ENCODE measurements around the gene NOS1.
"Not testable (repeated sequence)": the region's sequence is repeated elsewhere in the genome, so short reads cannot be mapped to it uniquely, and the experiment has no call there.

The NOS1 gene

DNA sequence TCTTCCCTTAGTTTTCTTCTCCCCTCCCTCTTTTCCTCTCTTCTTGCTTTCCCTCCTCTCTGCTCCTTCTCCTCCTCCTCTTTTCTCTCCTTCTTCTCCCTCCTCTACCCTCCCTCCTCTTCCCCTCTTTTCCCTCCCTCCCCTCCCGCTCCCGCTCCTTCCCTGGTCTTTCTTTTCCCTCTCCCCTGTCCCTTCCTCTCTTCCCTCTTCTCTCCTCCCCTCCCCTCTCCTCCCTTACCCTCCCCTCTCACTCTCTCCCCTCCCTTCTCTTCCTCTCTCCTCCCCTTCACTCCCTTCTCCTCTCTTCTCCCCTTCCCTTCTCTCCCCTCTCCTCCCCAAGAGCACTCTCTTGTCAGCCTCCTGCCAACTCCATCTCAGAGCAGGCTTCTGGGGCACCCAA lies 153.8 kb downstream of the NOS1 start (continued):
- TF ChIP-seq TOX (CRISPR knock-in tag; IDR thresholded peaks at IDR 0.05; ENCODE audit: borderline replicate concordance): no peak
- TF ChIP-seq ESRRG (CRISPR knock-in tag; IDR thresholded peaks at IDR 0.05): no peak
- no peak for TF ChIP-seq OSR1 (CRISPR knock-in tag; IDR thresholded peaks at IDR 0.05)
- no peak for TF ChIP-seq TCF4 (CRISPR knock-in tag; IDR thresholded peaks at IDR 0.05; ENCODE audit: borderline replicate concordance)

DNA sequence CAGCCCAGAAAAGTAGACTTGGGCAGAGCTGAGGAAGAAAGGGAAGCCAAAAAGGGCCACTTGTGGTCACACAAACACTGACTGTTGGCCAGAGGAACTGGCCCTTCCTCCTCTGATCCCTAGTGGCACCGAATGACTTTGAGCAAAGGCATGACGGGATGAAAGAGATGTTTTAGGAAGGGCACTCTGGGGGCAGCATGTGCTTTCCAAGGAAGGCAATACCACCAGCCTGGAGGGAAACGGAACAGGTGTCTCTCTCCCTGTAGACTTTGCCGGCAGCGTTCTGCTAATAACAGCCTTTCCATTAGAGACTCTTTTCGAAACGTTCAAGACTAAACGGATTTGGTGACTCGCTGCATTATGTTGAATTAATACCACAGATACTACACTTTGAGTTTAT lies 158.9 kb downstream of the NOS1 start:
- TF ChIP-seq PPARA (CRISPR knock-in tag; IDR thresholded peaks at IDR 0.05; ENCODE audit: borderline replicate concordance) (no peak), OSR1 (CRISPR knock-in tag; IDR thresholded peaks at IDR 0.05) (no peak), ZFP3 (CRISPR knock-in tag; IDR thresholded peaks at IDR 0.05) (no peak)
- ATAC-seq: no peak

DNA sequence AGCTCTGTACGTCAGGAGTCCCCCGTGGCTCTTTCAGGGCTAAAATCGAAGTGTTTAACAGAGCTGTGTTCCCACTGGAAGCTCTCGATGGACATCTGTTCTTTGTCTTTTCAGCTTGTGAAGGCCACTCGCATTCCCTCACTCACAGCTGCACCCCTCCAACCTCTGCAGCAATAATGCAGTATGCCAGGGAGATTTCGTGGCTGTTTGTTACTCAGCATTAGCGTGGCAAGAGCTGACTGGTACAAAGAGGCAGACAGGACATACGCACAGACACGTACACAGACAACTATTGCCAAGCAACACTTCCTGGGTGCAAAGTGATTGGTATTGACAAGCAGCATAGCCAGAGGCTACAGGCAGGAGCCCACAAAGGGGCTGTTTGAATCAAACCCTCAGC lies 159.4 kb downstream of the NOS1 start:
- TF ChIP-seq, protein P1, sequence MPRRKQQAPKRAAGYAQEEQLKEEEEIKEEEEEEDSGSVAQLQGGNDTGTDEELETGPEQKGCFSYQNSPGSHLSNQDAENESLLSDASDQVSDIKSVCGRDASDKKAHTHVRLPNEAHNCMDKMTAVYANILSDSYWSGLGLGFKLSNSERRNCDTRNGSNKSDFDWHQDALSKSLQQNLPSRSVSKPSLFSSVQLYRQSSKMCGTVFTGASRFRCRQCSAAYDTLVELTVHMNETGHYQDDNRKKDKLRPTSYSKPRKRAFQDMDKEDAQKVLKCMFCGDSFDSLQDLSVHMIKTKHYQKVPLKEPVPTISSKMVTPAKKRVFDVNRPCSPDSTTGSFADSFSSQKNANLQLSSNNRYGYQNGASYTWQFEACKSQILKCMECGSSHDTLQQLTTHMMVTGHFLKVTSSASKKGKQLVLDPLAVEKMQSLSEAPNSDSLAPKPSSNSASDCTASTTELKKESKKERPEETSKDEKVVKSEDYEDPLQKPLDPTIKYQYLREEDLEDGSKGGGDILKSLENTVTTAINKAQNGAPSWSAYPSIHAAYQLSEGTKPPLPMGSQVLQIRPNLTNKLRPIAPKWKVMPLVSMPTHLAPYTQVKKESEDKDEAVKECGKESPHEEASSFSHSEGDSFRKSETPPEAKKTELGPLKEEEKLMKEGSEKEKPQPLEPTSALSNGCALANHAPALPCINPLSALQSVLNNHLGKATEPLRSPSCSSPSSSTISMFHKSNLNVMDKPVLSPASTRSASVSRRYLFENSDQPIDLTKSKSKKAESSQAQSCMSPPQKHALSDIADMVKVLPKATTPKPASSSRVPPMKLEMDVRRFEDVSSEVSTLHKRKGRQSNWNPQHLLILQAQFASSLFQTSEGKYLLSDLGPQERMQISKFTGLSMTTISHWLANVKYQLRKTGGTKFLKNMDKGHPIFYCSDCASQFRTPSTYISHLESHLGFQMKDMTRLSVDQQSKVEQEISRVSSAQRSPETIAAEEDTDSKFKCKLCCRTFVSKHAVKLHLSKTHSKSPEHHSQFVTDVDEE (CRISPR knock-in tag; IDR thresholded peaks at IDR 0.05): no peak
- TF ChIP-seq ZC3H10 (CRISPR knock-in tag; IDR thresholded peaks at IDR 0.05) (no peak), GLIS3 (CRISPR knock-in tag; IDR thresholded peaks at IDR 0.05) (no peak), SNAI2 (CRISPR knock-in tag; IDR thresholded peaks at IDR 0.05) (no peak), CSDC2 (CRISPR knock-in tag; IDR thresholded peaks at IDR 0.05) (no peak), ISL1 (CRISPR knock-in tag; IDR thresholded peaks at IDR 0.05) (no peak), ZNF565 (CRISPR knock-in tag; conservative IDR thresholded peaks at IDR 0.05; ENCODE audit: low read depth) (no peak), OSR1 (CRISPR knock-in tag; IDR thresholded peaks at IDR 0.05) (no peak), ZFP3 (CRISPR knock-in tag; IDR thresholded peaks at IDR 0.05) (no peak), TOX (CRISPR knock-in tag; IDR thresholded peaks at IDR 0.05; ENCODE audit: borderline replicate concordance) (no peak)
- TF ChIP-seq, protein P2, sequence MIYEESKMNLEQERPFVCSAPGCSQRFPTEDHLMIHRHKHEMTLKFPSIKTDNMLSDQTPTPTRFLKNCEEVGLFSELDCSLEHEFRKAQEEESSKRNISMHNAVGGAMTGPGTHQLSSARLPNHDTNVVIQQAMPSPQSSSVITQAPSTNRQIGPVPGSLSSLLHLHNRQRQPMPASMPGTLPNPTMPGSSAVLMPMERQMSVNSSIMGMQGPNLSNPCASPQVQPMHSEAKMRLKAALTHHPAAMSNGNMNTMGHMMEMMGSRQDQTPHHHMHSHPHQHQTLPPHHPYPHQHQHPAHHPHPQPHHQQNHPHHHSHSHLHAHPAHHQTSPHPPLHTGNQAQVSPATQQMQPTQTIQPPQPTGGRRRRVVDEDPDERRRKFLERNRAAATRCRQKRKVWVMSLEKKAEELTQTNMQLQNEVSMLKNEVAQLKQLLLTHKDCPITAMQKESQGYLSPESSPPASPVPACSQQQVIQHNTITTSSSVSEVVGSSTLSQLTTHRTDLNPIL (CRISPR knock-in tag; IDR thresholded peaks at IDR 0.05; ENCODE audit: low read depth): no peak
- TF ChIP-seq, protein P3, sequence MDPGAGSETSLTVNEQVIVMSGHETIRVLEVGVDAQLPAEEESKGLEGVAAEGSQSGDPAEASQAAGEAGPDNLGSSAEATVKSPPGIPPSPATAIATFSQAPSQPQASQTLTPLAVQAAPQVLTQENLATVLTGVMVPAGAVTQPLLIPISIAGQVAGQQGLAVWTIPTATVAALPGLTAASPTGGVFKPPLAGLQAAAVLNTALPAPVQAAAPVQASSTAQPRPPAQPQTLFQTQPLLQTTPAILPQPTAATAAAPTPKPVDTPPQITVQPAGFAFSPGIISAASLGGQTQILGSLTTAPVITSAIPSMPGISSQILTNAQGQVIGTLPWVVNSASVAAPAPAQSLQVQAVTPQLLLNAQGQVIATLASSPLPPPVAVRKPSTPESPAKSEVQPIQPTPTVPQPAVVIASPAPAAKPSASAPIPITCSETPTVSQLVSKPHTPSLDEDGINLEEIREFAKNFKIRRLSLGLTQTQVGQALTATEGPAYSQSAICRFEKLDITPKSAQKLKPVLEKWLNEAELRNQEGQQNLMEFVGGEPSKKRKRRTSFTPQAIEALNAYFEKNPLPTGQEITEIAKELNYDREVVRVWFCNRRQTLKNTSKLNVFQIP (CRISPR knock-in tag; IDR thresholded peaks at IDR 0.05; ENCODE audit: borderline replicate concordance, low read depth): no peak
- no peak for ATAC-seq

DNA sequence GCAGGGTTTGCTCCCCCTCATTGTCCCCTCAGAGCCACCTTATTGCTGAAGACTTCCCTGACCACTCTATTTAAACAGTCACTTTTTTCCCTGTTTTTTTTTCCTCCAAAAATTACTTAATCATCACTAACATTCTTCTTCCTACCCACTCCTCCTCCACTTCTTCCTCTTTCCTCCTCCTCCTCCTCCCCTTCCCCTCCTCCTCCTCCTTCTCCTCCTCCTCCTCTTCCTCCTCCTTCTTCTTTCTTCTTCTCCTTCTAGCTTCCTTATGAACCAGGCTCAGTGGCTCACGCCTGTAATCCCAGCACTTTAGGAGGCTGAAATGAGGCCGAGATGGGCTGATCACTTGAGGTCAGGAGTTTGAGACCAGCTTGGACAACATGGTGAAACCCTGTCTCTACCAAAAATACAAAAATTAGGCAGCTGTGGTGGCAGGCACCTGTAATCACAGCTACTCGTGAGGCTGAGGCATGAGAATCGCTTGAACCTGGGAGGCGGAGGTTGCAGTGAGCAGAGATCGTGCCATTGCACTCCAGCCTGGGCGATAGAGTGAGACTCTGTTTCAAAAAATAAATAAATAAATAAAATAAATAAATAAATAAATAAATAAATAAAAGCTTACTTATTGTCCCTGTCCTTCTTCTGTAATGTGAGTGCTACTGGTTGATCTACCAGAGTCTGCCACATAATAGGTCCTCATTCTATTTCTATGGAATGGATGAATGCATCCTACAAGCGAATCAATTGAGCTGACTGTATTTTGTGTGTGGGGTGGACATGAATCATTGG lies 161.3 kb downstream of the NOS1 start:
- not testable (repeated sequence) for ATAC-seq

DNA sequence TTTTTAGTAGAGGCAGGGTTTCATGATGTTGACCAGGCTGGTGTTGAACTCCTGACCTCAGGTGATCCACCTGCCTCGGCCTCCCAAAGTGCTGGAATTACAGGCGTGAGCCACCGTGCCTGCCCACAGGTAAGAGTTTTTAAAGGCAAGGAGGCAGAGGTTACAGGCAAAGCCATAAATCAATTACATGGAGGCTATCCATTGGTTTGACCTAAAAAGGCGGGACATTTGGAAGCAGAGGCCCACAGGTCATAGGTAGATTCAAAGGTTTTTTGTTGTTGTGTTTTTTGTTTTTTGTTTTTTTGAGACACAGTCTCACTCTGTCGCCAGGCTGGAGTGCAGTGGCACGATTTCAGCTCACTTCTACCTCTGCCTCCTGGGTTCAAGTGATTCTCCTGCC lies 165.1 kb downstream of the NOS1 start:
- ATAC-seq: not testable (repeated sequence)

DNA sequence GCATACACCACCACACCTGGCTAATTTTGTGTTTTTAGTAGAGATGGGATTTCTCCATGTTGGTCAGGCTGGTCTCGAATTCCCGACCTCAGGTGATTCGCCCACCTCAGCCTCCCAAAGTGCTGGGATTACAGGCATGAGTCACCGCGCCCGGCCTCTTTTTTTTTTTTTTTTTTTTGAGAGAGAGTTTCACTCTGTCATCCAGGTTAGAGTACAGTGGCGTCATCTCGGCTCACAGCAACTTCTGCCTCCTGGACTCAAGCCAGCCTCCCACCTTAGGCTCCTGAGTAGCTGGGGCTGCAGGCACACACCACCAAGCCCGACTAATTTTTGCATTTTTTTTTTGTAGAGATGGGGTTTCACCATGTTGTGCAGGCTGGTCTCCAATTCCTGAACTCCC lies 166.4 kb downstream of the NOS1 start:
- ATAC-seq: not testable (repeated sequence)

DNA sequence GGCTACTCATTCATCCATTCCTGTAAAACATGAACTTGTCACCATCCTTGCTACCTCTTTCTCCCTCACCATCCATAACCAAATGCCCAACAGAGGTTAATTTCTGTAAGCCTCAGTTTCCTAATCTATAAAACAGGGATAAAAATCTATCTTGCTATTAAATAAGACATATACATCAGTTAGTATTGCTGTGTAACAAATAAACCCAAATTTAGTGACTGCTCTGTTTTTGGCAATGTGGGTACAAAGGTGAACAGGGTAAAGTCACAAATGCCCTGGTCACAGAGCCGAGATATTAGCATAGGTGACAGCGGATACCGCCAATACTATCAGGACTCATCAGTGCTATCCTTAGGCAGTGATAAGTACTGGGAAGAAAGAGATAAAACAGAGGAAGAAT lies 167.5 kb downstream of the NOS1 start:
- TF ChIP-seq, protein P3 (CRISPR knock-in tag; IDR thresholded peaks at IDR 0.05; ENCODE audit: borderline replicate concordance, low read depth): no peak
- TF ChIP-seq ZFP30 (CRISPR knock-in tag; IDR thresholded peaks at IDR 0.05) (no peak), TOX (CRISPR knock-in tag; IDR thresholded peaks at IDR 0.05; ENCODE audit: borderline replicate concordance) (no peak), OSR1 (CRISPR knock-in tag; IDR thresholded peaks at IDR 0.05) (no peak), ARNTL (CRISPR knock-in tag; IDR thresholded peaks at IDR 0.05; ENCODE audit: borderline replicate concordance, low read depth) (no peak)
- TF ChIP-seq, protein P2 (CRISPR knock-in tag; IDR thresholded peaks at IDR 0.05; ENCODE audit: low read depth): no peak
- no peak for ATAC-seq

DNA sequence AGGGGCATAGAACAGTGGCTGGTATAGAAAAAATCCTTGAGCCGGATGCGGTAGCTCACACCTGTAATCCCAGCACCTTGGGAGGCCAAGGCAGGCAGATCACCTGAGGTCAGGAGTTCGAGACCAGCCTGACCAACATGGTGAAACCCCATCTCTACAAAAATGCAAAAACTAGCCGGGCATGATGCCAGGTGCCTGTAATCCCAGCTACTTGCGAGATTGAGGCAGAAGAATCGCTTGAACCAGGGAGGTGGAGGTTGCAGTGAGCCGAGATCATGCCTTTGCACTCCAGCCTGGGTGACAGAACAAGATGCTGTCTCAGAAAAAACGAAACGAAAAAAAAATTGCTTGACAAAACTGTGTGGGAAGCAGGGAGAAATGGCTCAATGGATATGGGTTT lies 168.8 kb downstream of the NOS1 start:
- ATAC-seq: not testable (repeated sequence)

All from SK-N-SH treated with all-trans-retinoic acid at 6 μM for 48 hours (cell line).